NK-92 (cell line): ENCODE measurements around the gene TBC1D10A.

ENCODE experiments used
- DNase-seq: peaks from one replicate; lab custom pipeline; 2025; ENCODE audit not compliant: unreplicated experiment; lab: John Stamatoyannopoulos, UW

TBC1D10A gene

DNA sequence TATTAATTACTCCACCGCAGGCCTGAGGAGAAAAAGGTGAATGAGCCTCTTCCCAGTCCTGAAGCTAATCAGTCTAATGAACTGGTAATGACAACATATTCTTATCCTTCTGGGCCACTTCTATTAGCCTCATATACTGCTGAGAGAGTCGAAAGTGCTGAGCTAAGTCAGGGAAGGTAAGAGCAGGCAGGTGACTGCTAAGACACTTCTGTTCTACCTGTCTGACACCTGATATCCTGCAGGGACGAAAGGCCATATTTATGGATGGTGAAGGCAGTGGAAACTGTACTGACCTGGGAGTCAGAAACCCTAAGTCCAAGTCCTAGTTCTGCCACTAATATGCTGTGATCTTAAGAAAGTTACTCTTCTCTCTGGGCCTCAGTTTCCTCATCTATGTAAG is 3.5 kb downstream of the TBC1D10A start:
- DNase-seq: no peak

DNA sequence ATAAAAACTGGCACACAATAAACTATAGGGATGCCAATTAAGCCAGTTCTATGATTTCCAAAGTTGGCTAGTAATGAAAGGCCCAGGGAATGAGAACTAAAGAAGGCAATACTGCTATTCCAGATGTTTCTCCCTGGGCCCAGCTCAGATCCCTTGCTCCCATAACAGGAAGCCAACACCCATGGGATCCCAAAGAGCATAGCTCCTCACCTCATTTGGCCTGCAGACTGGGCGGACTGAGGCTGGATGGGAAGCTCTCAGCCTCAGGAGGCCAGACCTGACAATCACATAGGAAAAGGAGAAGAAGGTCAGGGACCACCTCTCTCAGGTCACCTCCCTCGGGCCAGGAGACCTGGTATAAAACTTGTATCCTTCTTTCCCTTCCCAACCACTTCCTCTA is 5.3 kb downstream of the TBC1D10A start:
- DNase-seq: no peak

GRCh38 chr22:30320021-30320556 is 6.7 kb downstream of the TBC1D10A start:
- no peak for DNase-seq

DNA sequence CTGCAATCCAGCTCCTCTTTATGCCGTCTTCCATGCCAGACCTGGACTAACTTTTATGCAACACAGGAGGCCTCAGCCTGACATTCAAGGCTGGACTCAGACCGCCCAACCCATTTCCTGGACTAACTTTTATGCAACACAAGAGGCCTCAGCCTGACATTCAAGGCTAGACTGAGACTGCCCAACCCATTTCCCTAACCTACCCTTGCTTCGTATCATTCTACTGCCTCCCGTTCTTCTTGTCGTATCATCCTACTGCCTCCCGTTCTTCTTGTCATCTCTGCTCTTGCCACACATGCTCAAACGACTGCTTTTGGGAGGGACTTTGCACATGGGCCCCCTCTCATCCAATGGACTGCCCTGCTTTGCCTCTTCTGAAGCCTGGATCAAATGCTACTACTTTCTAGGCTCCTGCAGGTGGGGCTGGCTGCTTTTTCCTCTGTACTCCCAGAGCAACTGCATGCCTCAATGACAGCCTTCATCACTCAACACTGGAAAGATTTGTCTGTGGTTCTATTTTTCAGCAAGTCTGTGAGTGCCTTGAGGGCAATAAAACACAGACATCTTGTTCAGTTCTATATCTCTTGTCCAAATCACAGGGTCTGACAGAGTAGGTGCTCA is 7.8 kb downstream of the TBC1D10A start:
- no peak for DNase-seq

GRCh38 chr22:30317778-30318177 is 9.0 kb downstream of the TBC1D10A start:
- no peak for DNase-seq

- no peak for DNase-seq
These were observed 10.7 kb downstream of the TBC1D10A start for GRCh38 chr22:30315962-30316576.

- DNase-seq: no peak
These were observed 11.8 kb downstream of the TBC1D10A start for GRCh38 chr22:30314915-30315314.

GRCh38 chr22:30313527-30314363 is 13.0 kb downstream of the TBC1D10A start:
- DNase-seq: no peak

DNA sequence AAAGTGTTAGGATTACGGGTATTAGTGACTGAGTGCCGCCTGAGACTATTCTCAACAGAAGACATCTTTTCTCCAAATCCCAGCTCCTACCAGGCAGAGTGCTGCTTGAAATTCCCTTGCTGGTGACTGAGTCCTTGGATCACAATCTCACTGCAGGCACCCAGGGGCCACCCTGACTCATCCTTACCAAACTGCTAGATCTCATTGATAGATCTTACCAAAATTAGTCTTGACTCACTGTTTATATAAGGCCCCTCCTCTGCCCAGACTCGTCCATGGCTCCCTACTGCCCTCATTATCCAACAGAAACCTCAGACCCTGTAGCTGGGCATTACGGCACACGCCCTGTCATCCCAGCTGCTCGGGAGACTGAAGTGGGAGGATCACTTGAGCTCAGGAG is 14.7 kb downstream of the TBC1D10A start:
- no peak for DNase-seq

DNA sequence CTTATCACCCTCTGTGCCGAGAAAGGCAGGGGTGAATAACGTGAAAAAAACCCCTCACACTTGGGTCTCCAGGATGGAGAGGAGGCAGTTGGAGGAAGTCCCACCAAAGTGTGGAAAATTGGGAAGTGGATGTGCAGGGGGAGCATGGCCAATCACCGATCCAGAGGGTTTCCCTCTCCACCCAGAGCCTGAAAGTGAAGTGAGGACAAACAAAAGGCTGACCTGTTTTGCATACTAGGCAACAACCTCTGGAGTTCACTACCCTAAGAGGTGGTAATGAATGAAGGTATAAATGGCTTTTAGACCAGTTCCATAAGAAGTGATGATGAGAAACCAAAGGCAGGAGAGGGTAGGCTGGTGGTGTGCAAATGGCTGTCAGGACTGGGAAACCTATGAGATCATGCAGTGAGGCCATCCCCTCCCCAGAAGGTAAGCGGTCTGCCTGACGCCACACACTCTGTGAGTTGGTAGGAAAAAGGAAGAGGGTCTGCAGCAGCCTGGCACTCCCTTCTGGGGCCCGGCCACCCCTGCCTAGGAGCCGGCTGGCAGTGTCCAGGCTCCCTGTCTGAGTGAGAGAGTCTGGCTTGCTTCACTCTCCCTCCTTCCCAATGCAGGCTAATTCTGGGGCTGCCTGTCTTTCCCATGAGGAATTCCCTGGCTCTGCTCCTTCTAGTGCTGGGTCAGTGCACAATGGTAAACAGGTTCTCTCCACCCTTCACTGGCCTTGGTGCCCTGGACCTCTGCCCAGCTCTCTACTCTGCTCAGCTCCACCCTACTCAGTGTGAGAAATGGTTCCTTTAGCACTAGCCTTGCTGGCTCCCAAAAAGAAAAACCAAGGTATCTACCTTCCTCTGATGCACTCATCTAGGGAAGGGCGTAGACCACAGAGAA is 15.6 kb downstream of the TBC1D10A start:
- DNase-seq: no peak

- no peak for DNase-seq
These were observed 16.6 kb downstream of the TBC1D10A start for GRCh38 chr22:30309951-30310741.

DNA sequence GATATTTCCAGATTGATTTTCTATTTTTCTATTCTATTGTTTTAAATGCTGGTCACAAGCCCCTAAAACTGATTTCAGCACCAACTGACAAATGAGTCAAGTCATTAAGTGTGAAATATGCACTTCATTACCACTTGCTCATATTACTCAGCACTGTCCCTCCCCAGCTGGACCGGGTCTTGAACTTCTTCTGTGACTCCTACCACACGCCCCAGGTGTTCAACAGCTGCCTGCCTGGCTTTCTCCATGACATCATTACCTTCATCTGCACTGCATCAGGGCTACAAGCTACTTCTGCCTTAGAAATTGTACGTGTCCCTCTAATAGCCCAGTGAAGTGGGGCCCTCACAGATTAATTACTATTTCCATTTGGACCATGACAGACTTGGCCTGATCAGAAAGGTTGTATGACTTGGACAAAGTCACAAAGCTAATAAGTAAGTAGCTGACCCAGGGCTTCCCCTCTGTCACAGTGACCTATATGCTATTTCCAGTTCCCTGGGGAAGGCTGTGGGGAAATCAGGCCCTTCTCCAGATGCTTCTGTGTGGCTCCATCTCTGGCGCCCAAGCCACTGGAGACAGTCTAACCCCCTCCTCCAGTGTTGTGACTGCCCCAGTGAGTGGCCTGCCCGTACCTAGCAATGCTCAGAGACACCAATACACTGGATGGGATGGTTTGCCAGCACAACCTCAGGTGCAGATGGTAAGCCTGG is 18.1 kb downstream of the TBC1D10A start:
- no peak for DNase-seq

DNA sequence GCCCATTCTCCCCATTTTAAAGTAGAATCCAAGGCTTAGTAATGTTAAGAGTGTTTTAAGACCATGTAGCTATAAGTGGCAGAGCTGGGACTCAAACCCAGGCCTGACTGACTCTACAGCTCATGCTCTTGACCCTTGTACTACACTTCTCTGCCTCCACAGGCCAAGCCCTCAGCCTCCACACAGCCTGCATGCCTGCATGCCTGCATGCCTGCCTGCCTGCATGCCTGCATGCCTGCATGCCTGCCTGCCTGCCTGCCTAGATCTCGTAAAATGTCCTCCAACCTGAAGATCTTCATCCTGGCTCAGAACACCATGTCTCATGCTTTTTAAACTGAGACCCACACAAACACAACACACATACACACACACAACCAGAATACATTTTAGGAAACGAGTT is 18.6 kb downstream of the TBC1D10A start:
- no peak for DNase-seq

GRCh38 chr22:30307041-30307574 is 19.6 kb downstream of the TBC1D10A start:
- DNase-seq: no peak

GRCh38 chr22:30306627-30307011 is 20.1 kb downstream of the TBC1D10A start:
- DNase-seq: no peak

DNA sequence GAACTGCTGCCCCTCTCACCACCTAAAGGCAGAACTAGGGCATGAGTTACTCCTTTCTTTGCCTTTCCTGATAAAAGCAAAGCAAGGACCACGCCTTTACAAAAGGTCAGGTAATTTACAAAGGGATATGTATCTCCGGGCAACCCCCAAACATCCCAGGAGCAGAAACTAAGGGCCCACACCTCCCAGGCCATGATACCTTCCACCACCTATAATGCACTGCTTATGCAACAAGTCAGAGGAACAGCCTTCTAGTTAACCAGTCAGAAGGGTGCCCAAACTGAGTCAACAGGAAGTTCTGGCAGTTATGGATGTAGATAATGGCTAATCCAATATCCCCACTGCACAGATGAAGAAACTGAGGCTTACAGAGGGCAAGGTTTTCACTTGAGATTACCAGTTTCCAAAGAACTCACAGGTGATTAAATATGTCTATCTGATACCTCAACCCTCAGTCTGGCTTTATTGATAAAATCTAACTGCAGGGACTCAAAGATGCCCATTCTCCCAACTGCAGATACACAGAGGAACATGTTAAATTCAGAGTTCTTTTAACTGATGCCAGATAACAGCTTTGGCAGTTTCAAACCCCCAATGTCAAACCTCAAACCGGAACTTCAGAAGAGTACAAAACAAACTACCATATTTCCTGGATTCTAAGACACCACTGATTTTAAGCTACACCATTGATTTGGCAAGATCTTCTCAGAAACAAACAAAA is 20.7 kb downstream of the TBC1D10A start:
- no peak for DNase-seq

DNA sequence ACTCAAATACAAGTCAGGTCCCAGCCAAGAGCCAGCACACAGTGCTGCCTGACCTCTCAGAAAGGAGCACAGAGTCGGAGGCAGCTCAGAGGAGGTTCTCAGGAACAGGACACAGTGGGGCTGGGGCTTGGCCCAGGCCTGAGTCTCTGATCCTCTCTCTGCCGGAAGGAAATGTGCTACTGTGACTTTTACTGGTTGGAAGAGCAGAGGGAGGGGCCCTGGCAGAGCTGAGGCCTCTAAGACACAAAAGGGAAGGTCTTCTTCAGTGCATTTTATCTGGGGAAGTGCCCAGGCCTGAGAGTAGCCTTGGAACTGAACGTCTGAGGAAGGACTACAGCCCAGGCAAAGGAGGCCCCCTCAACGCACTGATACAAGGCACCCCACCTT is 21.2 kb downstream of the TBC1D10A start:
- no peak for DNase-seq

GRCh38 chr22:30304495-30305244 is 22.1 kb downstream of the TBC1D10A start:
- no peak for DNase-seq
